Tibial artery (tissue), 4 donors: ENCODE data around the gene CEACAM7.
"Not testable (repeated sequence)": the region's sequence is repeated elsewhere in the genome, so short reads cannot be mapped to it uniquely, and the experiment has no call there.

Source experiments
- DNase-seq, 2 donors: peaks; one replicate each; pipeline ENCODE4 v3.0.0-alpha.2; 2019
- H3K27ac ChIP-seq, 2 donors: fragments of 200-600 bp; sonication (generic) in 1 of 2; 1 replicate in 1 of 2; 2 replicates in 1 of 2; pipeline ENCODE4 v1.5.1; 2018 to 2019; ENCODE audit warnings: mild to moderate bottlenecking in 1 of 2
- H3K27me3 ChIP-seq, 2 donors: fragments of 200-600 bp; sonication (generic) in 1 of 2; one replicate each; pipeline versions ENCODE4 v1.5.1 to v1.6.0; 2016 to 2019
- H3K36me3 ChIP-seq, 3 donors: fragments of 200-600 bp; sonication (generic) in 2 of 3; one replicate each; pipeline ENCODE4 v1.5.1; 2016 to 2019; ENCODE audit warnings: mild to moderate bottlenecking in 2 of 3
- H3K4me1 ChIP-seq, 4 donors: fragments of 200-600 bp; sonication (generic) in 2 of 4; 1 replicate in 3 of 4; 2 replicates in 1 of 4; pipeline ENCODE4 v1.5.1; 2016 to 2019
- H3K4me3 ChIP-seq, 2 donors: fragments of 200-600 bp; sonication (generic) in 1 of 2; 1 replicate in 1 of 2; 2 replicates in 1 of 2; pipeline ENCODE4 v1.5.1; 2018 to 2019; ENCODE audit warnings: mild to moderate bottlenecking in 2 of 2
- H3K9me3 ChIP-seq, 3 donors: fragments of 200-600 bp; sonication (generic) in 1 of 3; one replicate each; pipeline ENCODE4 v1.5.1; 2016 to 2019
- CTCF ChIP-seq, 2 experiments: fragments of 200-600 bp in 1 of 2; fragments of 450-650 bp in 1 of 2; IDR thresholded peaks; one replicate each; pipeline ENCODE4 v1.5.1; 2017 to 2019; ENCODE audit warnings: antibody characterized with exemption in 2 of 2, mild to moderate bottlenecking in 1 of 2, moderate library complexity in 1 of 2
- intact Hi-C: fragments of 100-400 bp; cut with DNase I; formaldehyde crosslinking; loops from one replicate; pipeline ENCODE4 v1.15.0; 2023; ENCODE audit warnings: low total_unique reads

Gene CEACAM7

GRCh38 chr19:41657157-41657556 lies 30.9 kb downstream of the CEACAM7 start:
- no peak for DNase-seq
- no peak overlapping the region for H3K4me3 ChIP-seq
- intact Hi-C loops, result no loop called here
- H3K36me3 ChIP-seq, result no peaks in the 10 kb centered on the region
- H3K27ac ChIP-seq, result no peak overlapping the region
- no peak for TF ChIP-seq CTCF (IDR thresholded peaks at IDR 0.05)
- H3K9me3 ChIP-seq, result peaks cover 0 to 6% (median 0%) of the 10 kb centered on the region in 3 donors
- no peaks in the 10 kb centered on the region for H3K4me1 ChIP-seq
- H3K27me3 ChIP-seq, result no peaks in the 10 kb centered on the region

GRCh38 chr19:41656756-41657155 lies 31.3 kb downstream of the CEACAM7 start:
- H3K4me3 ChIP-seq, H3K27ac ChIP-seq, H3K36me3 ChIP-seq, intact Hi-C loops, H3K9me3 ChIP-seq, H3K27me3 ChIP-seq, DNase-seq, H3K4me1 ChIP-seq: not testable (repeated sequence)

DNA sequence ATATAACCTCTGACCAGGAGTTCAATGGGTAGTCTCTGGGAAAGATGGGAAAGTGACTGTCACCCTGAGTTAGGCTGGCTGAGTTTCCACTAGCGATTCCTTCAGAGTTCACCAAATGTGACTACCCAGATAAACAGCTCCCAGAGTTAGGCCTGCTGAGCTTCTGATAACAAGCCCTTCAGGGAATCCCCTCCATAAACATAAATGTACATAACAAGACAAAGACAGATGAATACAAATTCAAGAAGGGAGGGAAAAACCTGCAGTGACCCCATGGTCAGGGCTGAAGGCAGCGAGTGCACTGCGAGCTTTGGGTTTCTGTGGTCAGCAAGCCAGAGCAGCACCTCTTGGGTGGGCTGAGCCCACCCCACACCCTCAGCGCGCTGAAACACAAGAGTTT lies 35.8 kb downstream of the CEACAM7 start:
- Histone ChIP-seq H3K9me3 (peaks cover 0 to 6% (median 0%) of the 10 kb centered on the region in 3 donors), H3K4me1 (no peaks in the 10 kb centered on the region), H3K36me3 (no peaks in the 10 kb centered on the region), H3K27ac (no peak overlapping the region), H3K27me3 (no peaks in the 10 kb centered on the region), H3K4me3 (no peak overlapping the region)
- intact Hi-C loops, result no loop called here
- DNase-seq, result no peak
- no peak for TF ChIP-seq CTCF (IDR thresholded peaks at IDR 0.05)

- H3K4me3 ChIP-seq, result no peak overlapping the region
- H3K4me1 ChIP-seq, result no peaks in the 10 kb centered on the region
- TF ChIP-seq CTCF (IDR thresholded peaks at IDR 0.05), result no peak
- DNase-seq, result no peak
- no peaks in the 10 kb centered on the region for H3K27me3 ChIP-seq
- no peak overlapping the region for H3K27ac ChIP-seq
- H3K36me3 ChIP-seq, result no peaks in the 10 kb centered on the region
- intact Hi-C loops, result no loop called here
- H3K9me3 ChIP-seq, result peaks cover 0 to 6% (median 0%) of the 10 kb centered on the region in 3 donors
These were observed 38.2 kb downstream of the CEACAM7 start for GRCh38 chr19:41649827-41650226.

DNA sequence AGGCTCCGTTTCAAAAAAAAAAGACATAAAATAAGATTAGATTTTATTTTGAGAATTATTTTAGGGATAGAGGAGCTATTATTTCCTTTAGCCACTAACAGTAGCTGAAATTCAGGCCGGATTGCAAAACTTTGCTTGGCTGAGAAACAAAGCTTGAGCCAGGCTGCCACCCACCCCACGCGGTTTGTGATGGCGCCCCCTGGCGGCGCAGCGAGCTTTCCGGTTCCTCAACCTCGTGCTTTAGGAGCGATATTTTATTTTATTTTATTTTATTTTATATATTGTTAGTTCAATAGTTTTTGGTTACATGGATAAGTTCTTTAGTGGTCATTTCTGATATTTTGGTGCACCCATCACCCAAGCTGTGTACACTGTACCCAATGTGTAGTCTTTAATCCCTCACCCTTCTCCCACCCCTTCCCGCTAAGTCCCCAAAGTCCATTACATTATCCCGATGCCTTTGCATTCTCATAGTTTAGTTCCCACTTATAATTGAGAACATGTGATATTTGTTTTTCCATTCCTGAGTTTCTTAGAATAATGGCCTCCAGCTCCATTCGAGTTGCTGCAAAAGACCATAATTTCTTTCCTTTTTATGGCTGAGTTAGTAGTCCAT lies 41.4 kb downstream of the CEACAM7 start:
- no peaks in the 10 kb centered on the region for H3K9me3 ChIP-seq
- no peak overlapping the region for H3K4me3 ChIP-seq
- no peaks in the 10 kb centered on the region for H3K27me3 ChIP-seq
- intact Hi-C loops, result no loop called here
- TF ChIP-seq CTCF (IDR thresholded peaks at IDR 0.05), result no peak
- DNase-seq, result no peak
- H3K27ac ChIP-seq, result no peak overlapping the region
- no peaks in the 10 kb centered on the region for H3K4me1 ChIP-seq
- H3K36me3 ChIP-seq, result no peaks in the 10 kb centered on the region

DNA sequence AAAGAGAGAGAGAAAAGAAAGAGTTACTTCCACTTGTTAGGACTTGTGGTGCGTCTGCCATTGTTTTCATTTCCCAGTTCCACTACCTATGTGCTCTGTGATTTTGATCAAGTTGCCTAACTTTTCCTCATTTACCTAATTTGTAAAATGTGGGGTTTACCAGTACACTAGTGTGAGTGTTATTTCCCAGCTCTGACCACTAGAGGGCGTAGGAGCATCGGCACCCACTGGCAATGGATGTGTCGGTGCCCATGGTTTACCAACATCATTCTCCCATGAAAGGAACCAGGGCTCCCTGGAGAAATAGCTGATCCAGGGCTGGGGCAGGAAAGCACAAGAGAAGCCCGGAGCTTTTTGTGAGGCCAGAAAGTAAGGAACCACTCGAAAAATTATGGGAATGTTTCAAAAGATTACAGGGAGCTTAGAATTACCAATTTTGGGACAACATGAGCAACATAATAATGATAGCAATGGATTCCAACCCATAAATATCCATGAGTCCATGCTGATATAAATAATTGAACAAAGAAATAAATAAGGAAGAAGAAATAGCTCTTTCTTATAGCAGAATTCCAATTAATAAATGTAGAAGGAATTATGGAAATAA lies 46.1 kb downstream of the CEACAM7 start:
- H3K36me3 ChIP-seq, result no peaks in the 10 kb centered on the region
- H3K9me3 ChIP-seq, result no peaks in the 10 kb centered on the region
- peaks cover 0 to 8% of the 10 kb centered on the region in 2 donors for H3K27me3 ChIP-seq
- intact Hi-C loops, result no loop called here
- no peaks in the 10 kb centered on the region for H3K4me1 ChIP-seq
- peak in 1 of 2 donors; percentile 53 for DNase-seq
- H3K27ac ChIP-seq, result no peak overlapping the region
- H3K4me3 ChIP-seq, result no peak overlapping the region
- TF ChIP-seq CTCF (IDR thresholded peaks at IDR 0.05), result peak; percentile 38 to 64
